Measurements from ENCODE around the gene ZNF77.
"Not testable (repeated sequence)": the region's sequence is repeated elsewhere in the genome, so short reads cannot be mapped to it uniquely, and the experiment has no call there.

Gene ZNF77

GRCh38 chr19:2917275-2918184 lies 27.2 kb downstream of the ZNF77 start:
- no peak for DNase-seq

DNA sequence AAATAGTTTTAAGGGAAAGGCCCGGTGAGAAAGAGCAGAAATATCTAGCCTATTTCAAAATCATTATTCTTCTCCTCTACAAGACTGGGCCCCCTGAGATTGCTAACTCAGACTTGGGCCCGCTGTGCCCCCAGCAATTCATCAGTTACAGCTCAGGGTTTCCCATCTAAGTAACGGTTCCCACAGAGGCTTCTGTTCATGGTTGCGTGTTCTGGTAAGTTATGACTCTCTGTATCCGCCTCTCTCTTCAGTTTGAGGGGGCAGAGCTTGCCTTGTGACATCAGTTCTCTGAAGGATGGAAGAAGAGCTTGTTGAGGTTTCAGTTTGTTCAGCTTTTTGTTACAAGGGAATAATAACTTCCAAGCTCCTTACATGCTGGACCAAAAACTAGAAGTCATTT lies 32.5 kb downstream of the ZNF77 start:
- DNase-seq = no peak

- DNase-seq = no peak
Observed at GRCh38 chr19:2906631-2907195, 38.1 kb downstream of the ZNF77 start.

- DNase-seq = no peak
Observed at GRCh38 chr19:2905918-2906519, 38.8 kb downstream of the ZNF77 start.

DNA sequence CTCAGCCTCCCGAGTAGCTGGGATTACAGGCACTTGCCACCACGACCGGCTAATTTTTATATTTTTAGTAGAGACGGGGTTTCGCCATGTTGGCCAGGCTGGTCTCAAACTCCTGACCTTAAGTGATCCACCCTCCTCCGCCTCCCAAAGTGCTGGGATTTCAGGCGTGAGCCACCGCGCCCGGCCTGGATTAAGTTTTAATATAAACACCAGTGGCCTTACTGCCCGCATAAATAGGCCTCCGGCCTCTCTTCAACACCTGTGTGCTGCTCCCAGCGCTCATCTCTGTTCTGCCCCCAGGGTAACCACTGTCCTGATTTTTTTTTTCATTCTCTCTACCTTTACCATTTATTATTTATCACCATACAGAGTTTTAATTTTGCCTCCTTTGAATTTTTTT lies 41.4 kb downstream of the ZNF77 start:
- DNase-seq = not testable (repeated sequence)

DNA sequence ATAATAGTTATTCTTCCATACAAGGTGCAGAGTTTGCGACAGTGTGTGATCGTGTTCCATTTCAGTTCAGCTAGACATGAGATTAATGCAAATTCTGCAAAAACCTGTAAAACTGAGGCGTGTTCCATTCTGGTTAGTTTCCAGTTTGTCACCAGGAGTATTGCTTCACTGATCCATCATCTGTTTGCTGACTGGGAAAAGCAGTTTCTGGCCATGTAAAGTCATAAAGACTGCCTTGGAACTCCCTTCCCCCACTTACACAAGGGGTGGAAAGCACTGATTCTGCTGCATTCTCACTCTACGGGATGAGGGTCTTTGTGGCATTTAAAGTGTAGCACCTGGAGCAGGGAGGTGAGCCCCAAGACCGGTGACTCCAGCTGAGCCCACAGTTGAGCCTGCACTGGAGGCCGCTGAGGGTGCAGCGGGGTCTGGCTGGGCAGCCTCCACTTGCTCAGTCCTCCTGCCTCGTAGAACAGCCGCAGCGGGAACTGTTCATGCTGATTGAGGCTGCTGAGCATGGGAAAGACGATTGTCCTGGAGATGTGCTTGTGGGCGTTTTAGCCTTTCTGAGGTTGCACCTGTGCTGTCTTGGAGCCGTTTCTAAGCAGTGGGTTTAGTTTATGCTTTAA lies 42.1 kb downstream of the ZNF77 start:
- DNase-seq = no peak

DNA sequence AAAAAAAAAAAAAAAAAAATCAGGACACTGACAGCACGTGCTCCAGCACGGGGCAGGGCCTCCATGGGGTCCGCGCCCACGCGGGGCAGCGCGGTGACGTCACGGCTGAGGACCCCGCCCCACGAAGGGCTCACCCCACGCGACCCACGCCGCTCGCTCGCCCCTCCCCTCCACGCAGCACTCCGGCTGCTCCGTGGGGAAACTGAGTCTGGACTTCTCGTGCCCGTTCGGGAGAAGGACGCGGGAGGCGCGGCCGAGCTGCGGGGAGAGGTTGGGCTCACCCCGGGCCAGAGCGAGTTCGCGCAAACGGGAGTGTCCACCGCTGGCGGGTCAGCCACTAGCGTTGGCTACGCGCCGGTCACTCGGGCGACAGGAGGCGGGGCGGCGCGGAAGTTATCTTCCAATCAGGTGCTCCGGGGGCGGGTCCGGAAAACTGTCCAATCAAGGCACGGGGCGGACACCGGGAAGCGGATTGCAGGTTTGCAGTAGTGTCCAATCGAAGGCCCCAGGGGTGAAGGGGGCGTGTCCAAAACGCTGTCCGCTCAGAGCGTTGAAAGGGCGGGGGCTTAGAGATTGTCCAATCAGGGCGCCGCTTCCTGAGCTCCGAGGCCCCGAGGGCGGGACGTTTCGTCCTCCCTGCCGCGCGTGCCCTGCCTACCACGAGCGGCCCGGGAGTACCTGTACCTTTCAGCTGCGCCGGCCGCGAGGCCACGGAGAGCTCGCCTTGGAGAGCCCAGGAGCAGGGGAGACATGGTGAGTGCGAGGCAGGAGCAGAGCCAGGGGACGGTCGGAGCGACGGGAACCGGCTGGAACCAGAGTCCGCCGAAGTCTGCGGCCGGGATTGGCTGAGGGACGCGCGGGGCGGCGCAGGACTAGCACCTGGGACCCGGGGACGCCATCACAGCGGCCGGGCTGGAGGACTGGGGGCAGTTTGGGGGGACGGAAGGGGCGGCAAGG lies 44.2 kb downstream of the ZNF77 start, which contains the start of gene ZNF57:
TSS of gene ZNF57 (plus strand) at position 633 of the 957 bp plus-strand sequence. CDS start at position 751, 118 bp downstream.
- peak; percentile 99 for DNase-seq

DNA sequence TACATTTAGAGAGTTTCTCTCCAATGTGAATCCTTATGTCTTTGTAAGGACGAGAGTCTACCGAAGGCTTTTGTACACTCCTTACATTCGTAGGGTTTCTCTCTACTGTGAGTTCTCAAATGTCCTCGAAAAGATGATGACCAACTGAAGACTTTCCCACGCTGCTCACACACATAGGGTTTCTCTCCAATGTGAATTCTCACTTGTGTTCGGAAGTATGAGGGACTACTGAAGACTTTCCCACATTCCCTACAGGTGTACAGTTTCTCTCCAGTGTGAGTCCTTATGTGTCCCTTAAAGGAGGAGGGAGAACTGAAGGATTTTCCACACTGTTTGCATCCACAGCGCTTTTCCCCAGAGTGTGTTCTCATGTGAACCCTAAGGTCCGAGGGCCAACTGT lies 48.1 kb downstream of the ZNF77 start:
- DNase-seq = no peak

DNA sequence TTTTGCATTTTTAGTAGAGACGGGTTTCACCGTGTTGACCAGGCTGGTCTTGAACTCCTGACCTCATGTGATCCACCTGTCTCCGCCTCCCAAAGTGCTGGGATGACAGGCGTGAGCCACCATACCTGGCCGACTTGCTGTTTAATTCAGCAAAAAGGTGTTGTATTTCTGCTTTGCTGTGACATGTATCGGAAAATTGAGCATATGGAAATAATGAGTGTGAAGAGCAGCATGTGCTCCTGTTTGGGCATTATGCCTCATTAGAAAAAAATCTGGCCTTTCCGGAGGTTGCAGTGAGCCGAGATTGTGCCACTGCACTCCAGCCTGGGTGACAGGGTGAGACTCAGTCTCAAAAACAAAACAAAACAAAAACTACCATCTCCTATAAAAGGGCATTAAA lies 54.2 kb downstream of the ZNF77 start:
- not testable (repeated sequence) for DNase-seq

- no peak for DNase-seq
Observed at GRCh38 chr19:2888731-2889224, 56.0 kb downstream of the ZNF77 start.

- peak; percentile 56 for DNase-seq
Observed at GRCh38 chr19:2887391-2887914, 57.3 kb downstream of the ZNF77 start.

GRCh38 chr19:2885736-2886135 lies 59.0 kb downstream of the ZNF77 start:
- no peak for DNase-seq

GRCh38 chr19:2883686-2884439 lies 60.9 kb downstream of the ZNF77 start:
- no peak for DNase-seq

Measured in fibroblast of skin of back (primary cell).